Left ventricle myocardium inferior (tissue), 1 donor: ENCODE data around the gene NRP1. TPM values are rescaled to one million over a fixed set of nuclear protein-coding genes. Genes with fewer than 3 reads are reported as not detected.

Experiments used
- DNase-seq: peaks from one replicate; pipeline ENCODE4 v3.0.0-alpha.2; 2020
- H3K27ac ChIP-seq: fragments of 200-600 bp; replicated peaks from 2 replicates; pipeline ENCODE4 v1.8.0; 2021
- H3K27me3 ChIP-seq: fragments of 200-600 bp; 2 replicates; pipeline ENCODE4 v1.8.0; 2021; ENCODE audit warnings: low read depth
- H3K36me3 ChIP-seq: fragments of 200-600 bp; 2 replicates; pipeline ENCODE4 v1.8.0; 2021
- H3K4me1 ChIP-seq: fragments of 200-600 bp; 2 replicates; pipeline ENCODE4 v1.8.0; 2021
- H3K4me3 ChIP-seq: fragments of 200-600 bp; 2 replicates; pipeline ENCODE4 v1.8.0; 2021; ENCODE audit warnings: mild to moderate bottlenecking, moderate library complexity
- H3K9me3 ChIP-seq: fragments of 200-600 bp; replicated peaks from 2 replicates; pipeline ENCODE4 v1.8.0; 2021
- CTCF ChIP-seq: fragments of 200-600 bp; IDR thresholded peaks from 2 replicates; pipeline ENCODE4 v1.8.0; 2021; ENCODE audit warnings: antibody characterized with exemption, mild to moderate bottlenecking, borderline replicate concordance
- intact Hi-C: fragments of 100-400 bp; cut with micrococcal nuclease; formaldehyde crosslinking; loops from one replicate; pipeline ENCODE4 v1.11.0; 2022
- total RNA-seq: library from RNA; stranded (reverse); fragmentation: NEBNext Ultra II Directional; extraction: Animal tissue kit (Norgen Biotek cat#: 25700); gene quantifications from one replicate; pipeline ENCODE4 v1.2.1, GENCODE V29; 2021
- donor health status: DM: no; HTN: yes; CAD: no; lungs with severe emphysema.

Gene NRP1
- total RNA-seq, 1 donor from 2014 or later = 168 TPM

- no peak for TF ChIP-seq CTCF
- H3K36me3 ChIP-seq = peaks cover 91% of the 10 kb centered on the region
- H3K4me1 ChIP-seq = peaks cover 74% of the 10 kb centered on the region
- no peaks in the 10 kb centered on the region for H3K9me3 ChIP-seq
- no peak for DNase-seq
- no peaks in the 10 kb centered on the region for H3K27me3 ChIP-seq
- intact Hi-C loops = loop anchor here (10.0 kb wide), 1 partner anchor 135 kb away; the partner anchor contains the start of gene NRP1
- H3K27ac ChIP-seq = peak overlapping the region; percentile 41
- H3K4me3 ChIP-seq = no peak overlapping the region
These were observed 134.7 kb downstream of the NRP1 start for GRCh38 chr10:33199731-33200232.

- Histone ChIP-seq H3K27ac (peak overlapping the region; percentile 83), H3K36me3 (peaks cover 87% of the 10 kb centered on the region), H3K9me3 (no peaks in the 10 kb centered on the region), H3K4me3 (no peak overlapping the region), H3K27me3 (no peaks in the 10 kb centered on the region), H3K4me1 (peaks cover 84% of the 10 kb centered on the region)
- no peak for DNase-seq
- TF ChIP-seq CTCF = no peak
- intact Hi-C loops = loop anchor here (10.0 kb wide), 1 partner anchor 136 kb away; the partner anchor contains the start of gene NRP1
These were observed 135.9 kb downstream of the NRP1 start for GRCh38 chr10:33198610-33199009.

- Histone ChIP-seq H3K27me3 (no peaks in the 10 kb centered on the region), H3K36me3 (peaks cover 76% of the 10 kb centered on the region), H3K27ac (peak overlapping the region; percentile 83), H3K9me3 (no peaks in the 10 kb centered on the region), H3K4me3 (peak overlapping the region; percentile 44), H3K4me1 (peaks cover 92% of the 10 kb centered on the region)
- no peak for DNase-seq
- intact Hi-C loops = loop anchor here (10.0 kb wide), 1 partner anchor 138 kb away; the partner anchor contains the start of gene NRP1
- TF ChIP-seq CTCF = no peak
These were observed 137.6 kb downstream of the NRP1 start for GRCh38 chr10:33196710-33197491.

GRCh38 chr10:33196377-33196706, 138.1 kb downstream of the NRP1 start:
- Histone ChIP-seq H3K4me3 (peak overlapping the region; percentile 8), H3K36me3 (peaks cover 75% of the 10 kb centered on the region), H3K4me1 (peaks cover 88% of the 10 kb centered on the region), H3K9me3 (no peaks in the 10 kb centered on the region), H3K27me3 (no peaks in the 10 kb centered on the region), H3K27ac (peak overlapping the region; percentile 83)
- intact Hi-C loops = loop anchor here (10.0 kb wide), 1 partner anchor 138 kb away; the partner anchor contains the start of gene NRP1
- no peak for DNase-seq
- TF ChIP-seq CTCF = no peak

- TF ChIP-seq CTCF = no peak
- Histone ChIP-seq H3K27me3 (no peaks in the 10 kb centered on the region), H3K36me3 (peaks cover 75% of the 10 kb centered on the region), H3K27ac (peak overlapping the region; percentile 83), H3K4me1 (peaks cover 82% of the 10 kb centered on the region), H3K9me3 (no peaks in the 10 kb centered on the region), H3K4me3 (peak overlapping the region; percentile 8)
- intact Hi-C loops = loop anchor here (10.0 kb wide), 1 partner anchor 139 kb away; the partner anchor contains the start of gene NRP1
- DNase-seq = no peak
These were observed 138.7 kb downstream of the NRP1 start for GRCh38 chr10:33195608-33196376.
